ENCODE data around the gene RHOB.
"Not testable (repeated sequence)": the region's sequence is repeated elsewhere in the genome, so short reads cannot be mapped to it uniquely, and the experiment has no call there.

Gene RHOB

GRCh38 chr2:20488782-20489181 is 41.9 kb downstream of the RHOB start:
- no peak overlapping the region for H3K4me3 ChIP-seq (ENCODE audit: low read length)
- no peak for DNase-seq (ENCODE audit: low read depth)
- no peak for TF ChIP-seq CTCF (conservative IDR thresholded peaks at IDR 0.05; ENCODE audit: low read depth, low read length)

DNA sequence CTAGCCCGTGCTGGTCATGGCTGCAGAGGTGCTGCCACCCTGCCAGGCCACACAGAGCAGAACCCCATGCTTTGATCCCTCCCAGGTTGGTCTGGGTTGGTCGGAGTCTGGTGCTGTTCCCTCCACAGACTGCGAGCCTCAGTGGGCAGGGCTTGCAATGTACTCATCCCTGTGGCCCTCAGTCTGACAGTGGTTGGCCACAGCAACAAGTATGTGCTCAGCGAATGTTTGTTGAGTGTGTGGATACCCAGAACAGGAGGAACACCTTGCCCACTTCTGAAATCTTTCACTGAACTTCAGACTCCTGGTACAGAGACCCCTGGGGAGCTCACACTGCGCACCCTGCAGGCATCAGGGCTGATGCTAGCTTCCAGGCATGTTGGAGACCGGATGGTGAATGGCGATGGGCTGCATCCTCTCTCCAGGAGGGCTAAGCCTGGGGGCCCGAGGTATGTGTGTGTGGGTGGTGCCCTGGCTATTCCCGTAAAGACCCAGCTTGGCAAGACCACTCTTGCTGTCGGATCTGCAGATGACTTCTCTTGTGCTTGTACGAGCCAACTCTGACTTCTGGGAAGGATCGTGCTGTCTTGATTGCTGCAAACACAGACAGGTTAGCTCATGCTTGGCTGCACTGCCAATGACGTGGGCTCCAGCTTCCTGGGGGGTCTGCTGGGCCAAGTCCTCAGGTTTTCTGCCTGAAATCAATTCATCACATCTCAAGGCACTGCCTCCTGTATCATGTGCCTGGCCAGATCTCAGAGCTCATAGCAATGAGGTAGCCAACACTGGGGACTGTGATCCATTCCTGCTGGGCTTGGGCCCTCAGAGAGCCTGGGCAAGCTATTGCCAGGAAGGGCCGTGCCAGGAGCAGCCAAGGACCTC is 43.7 kb downstream of the RHOB start:
- no peak for TF ChIP-seq CTCF (conservative IDR thresholded peaks at IDR 0.05; ENCODE audit: low read depth, low read length)
- H3K4me3 ChIP-seq (ENCODE audit: low read length), result no peak overlapping the region
- DNase-seq (ENCODE audit: low read depth), result peak; percentile 91

GRCh38 chr2:20491739-20492531 is 45.1 kb downstream of the RHOB start:
- no peak for TF ChIP-seq CTCF (conservative IDR thresholded peaks at IDR 0.05; ENCODE audit: low read depth, low read length)
- no peak overlapping the region for H3K4me3 ChIP-seq (ENCODE audit: low read length)
- DNase-seq (ENCODE audit: low read depth), result no peak

DNA sequence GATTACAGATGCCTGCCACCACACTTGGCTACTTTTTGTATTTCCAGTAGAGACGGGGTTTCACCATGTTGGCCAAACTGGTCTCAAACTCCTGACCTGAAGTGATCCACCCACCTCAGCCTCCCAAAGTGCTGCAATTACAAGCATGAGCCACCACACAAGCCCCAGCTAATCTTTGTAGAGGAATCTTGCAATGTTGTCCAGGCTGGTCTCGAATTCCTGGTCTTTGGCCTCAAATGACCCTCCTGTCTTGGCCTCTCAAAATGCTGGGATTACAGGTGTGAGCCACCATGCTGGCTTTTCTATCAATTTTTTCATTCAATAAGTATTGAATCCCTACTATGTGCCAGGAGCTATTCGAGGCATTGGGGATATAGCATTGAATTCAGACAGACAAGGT is 46.2 kb downstream of the RHOB start:
- H3K4me3 ChIP-seq (ENCODE audit: low read length); DNase-seq (ENCODE audit: low read depth): not testable (repeated sequence)

DNA sequence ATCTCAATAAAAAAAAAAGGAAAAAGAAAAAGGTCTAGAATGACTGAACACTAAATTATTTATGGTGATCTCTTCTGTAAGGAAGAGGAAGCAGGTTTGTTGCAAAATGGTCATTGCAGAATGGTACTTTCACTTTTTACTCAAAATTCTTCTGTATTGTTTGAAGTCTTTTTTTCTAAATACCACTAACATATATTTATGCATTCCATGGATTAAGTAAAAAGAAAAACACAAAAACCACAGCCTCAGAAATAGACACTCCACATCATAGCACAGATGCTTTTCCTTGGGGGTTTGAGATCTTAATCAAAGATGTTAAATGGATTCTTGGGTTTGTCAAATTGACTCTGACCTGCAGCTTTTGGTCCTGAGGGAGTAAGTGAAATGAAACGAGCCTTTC is 47.4 kb downstream of the RHOB start:
- no peak overlapping the region for H3K4me3 ChIP-seq (ENCODE audit: low read length)
- no peak for DNase-seq (ENCODE audit: low read depth)
- TF ChIP-seq CTCF (conservative IDR thresholded peaks at IDR 0.05; ENCODE audit: low read depth, low read length), result no peak

GRCh38 chr2:20496076-20496872 is 49.4 kb downstream of the RHOB start:
- no peak overlapping the region for H3K4me3 ChIP-seq (ENCODE audit: low read length)

More at GRCh38 chr2:20496076-20496872, 49.4 kb downstream of the RHOB start:
- TF ChIP-seq CTCF (conservative IDR thresholded peaks at IDR 0.05; ENCODE audit: low read depth, low read length), result no peak
- no peak for DNase-seq (ENCODE audit: low read depth)

Data from retinal pigment epithelial cell (primary cell).